ENCODE measurements around the gene SEMG2.

SEMG2 gene, protein sequence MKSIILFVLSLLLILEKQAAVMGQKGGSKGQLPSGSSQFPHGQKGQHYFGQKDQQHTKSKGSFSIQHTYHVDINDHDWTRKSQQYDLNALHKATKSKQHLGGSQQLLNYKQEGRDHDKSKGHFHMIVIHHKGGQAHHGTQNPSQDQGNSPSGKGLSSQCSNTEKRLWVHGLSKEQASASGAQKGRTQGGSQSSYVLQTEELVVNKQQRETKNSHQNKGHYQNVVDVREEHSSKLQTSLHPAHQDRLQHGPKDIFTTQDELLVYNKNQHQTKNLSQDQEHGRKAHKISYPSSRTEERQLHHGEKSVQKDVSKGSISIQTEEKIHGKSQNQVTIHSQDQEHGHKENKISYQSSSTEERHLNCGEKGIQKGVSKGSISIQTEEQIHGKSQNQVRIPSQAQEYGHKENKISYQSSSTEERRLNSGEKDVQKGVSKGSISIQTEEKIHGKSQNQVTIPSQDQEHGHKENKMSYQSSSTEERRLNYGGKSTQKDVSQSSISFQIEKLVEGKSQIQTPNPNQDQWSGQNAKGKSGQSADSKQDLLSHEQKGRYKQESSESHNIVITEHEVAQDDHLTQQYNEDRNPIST
- 0 reads per million in 9 experiments for total RNA-seq

DNA sequence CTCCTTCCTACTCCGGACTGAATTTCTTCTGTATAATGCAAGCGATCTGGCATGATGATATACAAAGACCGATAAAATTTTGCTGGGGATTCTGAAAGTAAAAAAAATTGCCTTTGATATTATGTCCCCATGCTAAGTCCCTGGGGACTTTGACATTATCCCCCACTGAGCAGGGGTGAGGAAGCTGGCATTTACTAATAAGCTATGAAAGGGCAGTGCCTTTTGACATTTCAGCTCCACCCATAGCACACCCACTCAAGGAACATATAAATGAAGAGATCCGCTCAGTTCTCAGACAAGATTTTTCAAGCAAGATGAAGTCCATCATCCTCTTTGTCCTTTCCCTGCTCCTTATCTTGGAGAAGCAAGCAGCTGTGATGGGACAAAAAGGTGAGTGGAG is at the start of gene SEMG2:
SEMG2 (plus strand) TSS at position 298 of the 400 bp plus-strand sequence; CDS start at position 315, 17 bp downstream.
- no peak within 1 kb of the TSS for H3K4me3 Mint-ChIP-seq
- no peak for DNase-seq
- H3K4me1 Mint-ChIP-seq (ENCODE audit: low read depth in 2 of 2): no peaks in the 10 kb centered on the region
- no peak for ATAC-seq (replicated peaks)
- no peak within 1 kb of the TSS for H3K27ac Mint-ChIP-seq
- H3K9me3 Mint-ChIP-seq: no peaks in the 10 kb centered on the region
- H3K36me3 Mint-ChIP-seq (ENCODE audit: insufficient read depth): no peaks in the 10 kb centered on the region
- peaks cover 65 to 66% of the 10 kb centered on the region in 2 donors for H3K27me3 Mint-ChIP-seq

DNA sequence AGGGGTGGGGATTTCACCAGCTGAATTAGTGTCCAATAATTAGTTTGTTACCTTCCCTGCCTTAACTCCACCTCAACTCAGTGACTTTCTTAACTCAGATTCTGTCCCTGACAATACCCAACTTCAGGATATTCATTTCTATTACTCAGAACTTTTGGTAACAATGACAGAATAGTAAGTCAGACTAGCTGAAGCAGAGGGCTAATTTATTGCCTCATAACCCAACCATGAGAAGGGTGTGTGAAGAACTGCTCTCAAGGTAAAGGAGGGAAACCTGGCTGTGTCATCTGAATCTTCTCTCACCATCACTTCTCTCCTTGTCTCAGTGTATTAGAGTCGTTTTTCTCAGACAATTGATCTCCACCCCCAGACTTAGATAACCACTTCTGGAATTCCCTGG is 47.7 kb upstream of the SEMG2 start:
- Mint-ChIP-seq H3K27ac (no peak overlapping the region), H3K4me3 (no peak overlapping the region), H3K36me3 (ENCODE audit: insufficient read depth) (no peaks in the 10 kb centered on the region), H3K27me3 (peaks cover 26 to 49% of the 10 kb centered on the region in 2 donors), H3K9me3 (no peaks in the 10 kb centered on the region), H3K4me1 (ENCODE audit: low read depth in 2 of 2) (no peaks in the 10 kb centered on the region)
- DNase-seq: no peak
- no peak for ATAC-seq (replicated peaks)

DNA sequence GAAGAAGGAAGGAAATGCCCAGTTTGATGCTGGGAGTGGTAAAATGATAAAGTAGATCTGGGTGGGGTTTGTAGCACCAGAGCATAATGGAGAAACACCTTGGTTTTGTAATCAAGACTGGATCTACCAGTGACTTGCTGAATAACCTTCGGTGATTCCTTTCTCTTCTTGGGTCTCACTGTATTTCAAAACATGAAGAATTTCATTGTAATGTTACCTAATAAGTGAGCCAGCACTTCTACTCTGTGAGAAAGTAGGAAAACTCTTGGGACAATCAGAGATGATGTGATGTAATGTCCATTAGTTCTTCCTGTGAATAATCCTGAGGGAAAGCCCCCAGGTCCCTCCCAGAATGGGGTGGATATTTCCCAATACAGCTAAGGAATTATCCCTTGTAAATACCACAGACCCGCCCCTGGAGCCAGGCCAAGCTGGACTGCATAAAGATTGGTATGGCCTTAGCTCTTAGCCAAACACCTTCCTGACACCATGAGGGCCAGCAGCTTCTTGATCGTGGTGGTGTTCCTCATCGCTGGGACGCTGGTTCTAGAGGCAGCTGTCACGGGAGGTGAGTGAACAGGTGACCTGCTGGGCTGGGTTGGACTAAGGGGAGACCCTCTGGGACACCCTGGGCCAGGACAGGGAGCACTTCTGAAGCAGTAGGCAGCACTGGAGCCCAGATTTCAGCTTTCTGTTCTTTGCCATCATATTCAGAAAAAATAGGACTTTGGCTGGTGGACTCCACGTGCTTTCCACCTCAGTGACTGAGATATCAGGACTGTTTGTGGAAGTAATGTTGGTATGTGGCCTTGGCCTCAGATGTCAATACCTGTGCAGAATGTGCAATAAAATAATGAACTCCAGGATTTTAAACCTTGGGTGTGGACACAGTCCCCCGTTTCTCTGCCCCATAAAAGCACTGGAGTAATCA is 46.5 kb upstream of the SEMG2 start, which contains the start of gene PI3:
PI3 (plus strand) TSS at position 469 of the 931 bp plus-strand sequence; CDS start at position 490, 21 bp downstream.
- Mint-ChIP-seq H3K4me1 (ENCODE audit: low read depth in 2 of 2) (no peaks in the 10 kb centered on the region), H3K27ac (no peak within 1 kb of the TSS), H3K27me3 (peaks cover 26 to 59% of the 10 kb centered on the region in 2 donors), H3K9me3 (no peaks in the 10 kb centered on the region), H3K36me3 (ENCODE audit: insufficient read depth) (no peaks in the 10 kb centered on the region), H3K4me3 (no peak within 1 kb of the TSS)
- DNase-seq (no peak), ATAC-seq (replicated peaks) (no peak)

DNA sequence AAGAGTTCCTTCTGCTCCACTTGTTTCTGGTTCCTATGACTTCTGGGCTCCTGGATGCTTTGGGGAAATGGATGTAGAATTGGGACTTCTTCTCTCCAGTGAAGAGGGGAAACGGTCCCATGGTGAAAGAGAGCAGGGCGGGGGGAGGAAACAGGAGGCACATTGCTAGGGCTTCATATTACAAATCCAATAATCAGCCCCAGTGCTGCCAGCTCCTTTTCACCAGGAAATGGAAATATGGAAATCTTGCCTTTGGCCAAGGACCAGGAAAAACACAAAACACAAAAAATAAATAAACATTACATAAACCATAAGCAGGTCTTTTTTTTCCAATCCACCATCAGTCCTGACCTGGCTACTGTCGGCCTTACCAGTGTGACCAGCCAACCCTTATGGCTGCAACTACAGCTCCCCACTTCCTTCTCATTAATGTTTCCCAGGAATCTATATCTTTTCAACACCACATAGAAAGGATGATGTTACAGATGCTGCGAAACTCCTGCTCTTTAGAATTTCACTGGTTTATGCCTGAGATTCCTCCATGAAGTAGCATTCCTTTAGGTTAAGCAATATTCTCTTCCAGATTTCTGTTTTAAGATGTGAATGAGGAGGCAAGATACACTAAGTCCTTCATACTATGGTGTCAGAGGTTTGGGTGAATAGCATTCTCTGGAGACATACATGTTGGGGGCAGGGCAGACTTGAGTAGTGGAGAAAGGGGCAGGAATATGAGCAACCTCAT is 44.5 kb upstream of the SEMG2 start:
- ATAC-seq (replicated peaks) (no peak), DNase-seq (no peak)
- H3K4me3 Mint-ChIP-seq: no peak overlapping the region
- peaks cover 20 to 58% of the 10 kb centered on the region in 2 donors for H3K27me3 Mint-ChIP-seq
- H3K4me1 Mint-ChIP-seq (ENCODE audit: low read depth in 2 of 2): no peaks in the 10 kb centered on the region
- H3K27ac Mint-ChIP-seq: no peak overlapping the region
- H3K9me3 Mint-ChIP-seq: no peaks in the 10 kb centered on the region
- no peaks in the 10 kb centered on the region for H3K36me3 Mint-ChIP-seq (ENCODE audit: insufficient read depth)

DNA sequence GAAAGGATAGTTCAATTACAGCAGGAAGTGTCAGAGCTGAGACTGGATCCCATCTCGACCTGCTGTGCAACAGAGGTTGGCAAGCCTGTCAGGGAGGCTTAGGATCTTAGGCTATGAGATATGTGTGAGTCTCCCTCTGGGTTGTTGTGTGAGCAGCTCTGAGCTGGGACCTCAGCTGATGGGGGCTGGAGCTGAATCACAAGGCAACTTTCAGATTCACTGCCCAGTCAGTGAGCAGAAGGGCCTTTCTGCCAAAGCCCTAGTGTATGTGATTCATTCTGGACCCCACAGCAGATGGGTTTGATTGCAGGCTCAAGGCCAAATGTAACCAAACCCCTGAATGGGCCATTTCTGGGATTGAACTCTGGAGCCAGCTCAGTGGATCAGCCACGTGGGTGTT is 42.0 kb upstream of the SEMG2 start:
- ATAC-seq (replicated peaks) (no peak), DNase-seq (no peak)
- Mint-ChIP-seq H3K36me3 (ENCODE audit: insufficient read depth) (no peaks in the 10 kb centered on the region), H3K27me3 (peaks cover 14 to 56% of the 10 kb centered on the region in 2 donors), H3K4me3 (no peak overlapping the region), H3K9me3 (no peaks in the 10 kb centered on the region), H3K4me1 (ENCODE audit: low read depth in 2 of 2) (no peaks in the 10 kb centered on the region), H3K27ac (no peak overlapping the region)

DNA sequence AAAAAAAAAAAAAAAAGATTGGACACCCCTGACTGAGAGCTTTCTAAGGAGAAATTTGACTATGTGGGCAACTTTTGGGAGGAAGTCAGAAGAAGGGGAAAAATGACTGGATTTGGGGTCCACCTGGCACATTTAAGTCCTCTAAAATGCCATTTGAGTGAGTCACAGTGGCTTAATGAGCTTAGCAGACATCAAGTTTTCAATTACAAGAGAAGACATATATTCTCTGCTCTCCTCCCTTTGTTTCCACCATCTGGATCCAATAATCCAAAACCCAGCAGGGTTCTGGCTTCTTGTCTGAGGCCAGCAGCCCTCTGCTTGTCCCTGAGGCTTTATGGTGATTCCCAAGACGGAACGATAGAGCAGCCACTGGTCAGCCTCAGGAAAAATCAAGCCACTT is 39.5 kb upstream of the SEMG2 start:
- H3K27ac Mint-ChIP-seq: no peak overlapping the region
- ATAC-seq (replicated peaks) (no peak), DNase-seq (no peak)
- H3K4me1 Mint-ChIP-seq (ENCODE audit: low read depth in 2 of 2): no peaks in the 10 kb centered on the region
- no peak overlapping the region for H3K4me3 Mint-ChIP-seq
- no peaks in the 10 kb centered on the region for H3K36me3 Mint-ChIP-seq (ENCODE audit: insufficient read depth)
- no peaks in the 10 kb centered on the region for H3K9me3 Mint-ChIP-seq
- H3K27me3 Mint-ChIP-seq: peaks cover 8 to 45% of the 10 kb centered on the region in 2 donors

DNA sequence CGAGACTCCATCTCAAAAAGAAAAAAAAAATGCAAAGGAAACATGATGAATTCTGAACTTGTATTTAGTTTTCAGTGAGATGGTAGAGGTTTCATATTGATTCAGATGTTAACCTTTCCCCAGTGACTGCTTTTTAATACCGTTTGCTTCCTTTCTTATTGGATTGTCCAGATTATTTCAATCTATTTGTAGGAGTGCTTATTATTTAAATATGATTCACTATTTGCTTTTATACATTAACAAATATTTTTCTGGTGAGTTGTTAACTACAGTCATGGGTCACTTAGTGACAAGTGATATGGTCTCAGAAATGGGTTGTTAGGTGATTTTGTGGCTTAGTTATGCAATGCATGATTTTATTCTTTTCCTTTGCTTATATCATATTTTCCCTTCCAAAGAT is 38.1 kb upstream of the SEMG2 start:
- H3K9me3 Mint-ChIP-seq: no peaks in the 10 kb centered on the region
- H3K4me1 Mint-ChIP-seq (ENCODE audit: low read depth in 2 of 2): no peaks in the 10 kb centered on the region
- no peaks in the 10 kb centered on the region for H3K36me3 Mint-ChIP-seq (ENCODE audit: insufficient read depth)
- ATAC-seq (replicated peaks) (no peak), DNase-seq (no peak)
- peaks cover 8 to 32% of the 10 kb centered on the region in 2 donors for H3K27me3 Mint-ChIP-seq
- H3K27ac Mint-ChIP-seq: no peak overlapping the region
- no peak overlapping the region for H3K4me3 Mint-ChIP-seq

DNA sequence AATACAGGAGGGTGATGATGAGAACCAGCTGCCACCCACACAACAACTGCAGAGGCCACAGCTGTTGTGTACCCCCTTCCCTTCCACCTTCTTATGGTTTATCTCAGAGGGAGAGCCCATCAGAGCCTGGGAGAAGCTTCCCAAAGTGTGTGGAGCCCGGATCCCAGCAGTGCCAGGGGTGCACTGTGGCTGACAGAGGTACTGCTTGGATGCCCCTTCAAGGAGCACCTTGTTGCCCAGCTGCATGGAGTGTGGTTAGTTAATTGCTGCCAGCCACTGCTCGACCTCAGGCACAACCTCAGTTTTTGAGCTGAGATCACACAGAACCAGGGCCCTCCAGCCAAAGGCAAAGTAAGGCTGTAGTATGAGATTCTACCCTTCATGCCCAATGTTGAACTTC is 33.5 kb upstream of the SEMG2 start:
- DNase-seq (no peak), ATAC-seq (replicated peaks) (no peak)
- no peaks in the 10 kb centered on the region for H3K9me3 Mint-ChIP-seq
- H3K27ac Mint-ChIP-seq: no peak overlapping the region
- H3K4me3 Mint-ChIP-seq: no peak overlapping the region
- H3K36me3 Mint-ChIP-seq (ENCODE audit: insufficient read depth): no peaks in the 10 kb centered on the region
- no peaks in the 10 kb centered on the region for H3K4me1 Mint-ChIP-seq (ENCODE audit: low read depth in 2 of 2)
- H3K27me3 Mint-ChIP-seq: peaks cover 17 to 28% of the 10 kb centered on the region in 2 donors

DNA sequence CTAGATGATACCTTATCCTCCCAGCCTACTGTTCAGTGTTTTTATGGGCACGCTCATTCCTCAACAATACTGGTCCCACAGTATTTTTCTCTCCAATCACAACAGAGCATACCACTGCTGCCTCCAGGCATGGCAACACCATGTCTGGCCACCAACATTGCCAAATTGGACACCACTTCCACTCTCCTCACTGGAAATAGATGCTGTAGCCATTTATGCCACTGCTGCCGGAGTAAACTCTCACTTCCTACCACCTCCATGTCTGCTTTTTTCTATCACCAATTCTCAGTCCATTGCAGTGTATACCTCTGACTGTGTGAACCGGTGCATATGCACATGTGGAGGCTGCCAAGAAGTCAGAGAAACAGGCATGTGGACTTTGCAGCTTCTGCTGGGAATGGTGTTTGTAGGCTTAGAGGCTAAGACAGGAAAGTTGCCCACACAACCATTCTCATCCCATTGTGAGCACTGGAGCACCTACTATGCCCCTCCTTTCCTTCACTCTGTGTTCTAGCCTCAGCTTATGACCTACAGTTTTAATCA is 32.0 kb upstream of the SEMG2 start:
- ATAC-seq (replicated peaks) (no peak), DNase-seq (no peak)
- Mint-ChIP-seq H3K9me3 (no peaks in the 10 kb centered on the region), H3K4me3 (no peak overlapping the region), H3K4me1 (ENCODE audit: low read depth in 2 of 2) (no peaks in the 10 kb centered on the region), H3K27me3 (peaks cover 23 to 37% of the 10 kb centered on the region in 2 donors), H3K36me3 (ENCODE audit: insufficient read depth) (no peaks in the 10 kb centered on the region), H3K27ac (no peak overlapping the region)

DNA sequence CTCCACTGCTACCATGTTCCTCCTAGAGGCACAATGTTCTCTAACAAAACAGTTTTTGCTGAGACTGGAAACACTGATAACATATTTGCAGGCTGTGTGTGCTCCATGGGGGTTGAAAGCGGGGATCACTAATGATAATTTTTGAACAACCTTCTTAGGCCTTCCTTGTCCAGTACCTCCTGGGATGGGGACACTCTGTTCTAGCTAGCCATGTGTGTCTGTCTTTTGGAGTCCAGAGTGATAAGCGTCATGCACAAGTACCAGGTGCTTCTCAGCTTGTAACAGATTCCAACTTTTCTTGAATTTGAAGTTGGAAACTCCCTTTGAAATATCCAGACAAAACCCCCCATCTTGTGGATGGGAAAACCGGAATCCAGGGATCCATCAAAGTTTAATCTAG is 31.3 kb upstream of the SEMG2 start:
- H3K27me3 Mint-ChIP-seq: peaks cover 17 to 34% of the 10 kb centered on the region in 2 donors
- H3K9me3 Mint-ChIP-seq: no peaks in the 10 kb centered on the region
- H3K36me3 Mint-ChIP-seq (ENCODE audit: insufficient read depth): no peaks in the 10 kb centered on the region
- ATAC-seq (replicated peaks): no peak
- no peak overlapping the region for H3K4me3 Mint-ChIP-seq
- no peak overlapping the region for H3K27ac Mint-ChIP-seq
- DNase-seq: no peak
- no peaks in the 10 kb centered on the region for H3K4me1 Mint-ChIP-seq (ENCODE audit: low read depth in 2 of 2)

DNA sequence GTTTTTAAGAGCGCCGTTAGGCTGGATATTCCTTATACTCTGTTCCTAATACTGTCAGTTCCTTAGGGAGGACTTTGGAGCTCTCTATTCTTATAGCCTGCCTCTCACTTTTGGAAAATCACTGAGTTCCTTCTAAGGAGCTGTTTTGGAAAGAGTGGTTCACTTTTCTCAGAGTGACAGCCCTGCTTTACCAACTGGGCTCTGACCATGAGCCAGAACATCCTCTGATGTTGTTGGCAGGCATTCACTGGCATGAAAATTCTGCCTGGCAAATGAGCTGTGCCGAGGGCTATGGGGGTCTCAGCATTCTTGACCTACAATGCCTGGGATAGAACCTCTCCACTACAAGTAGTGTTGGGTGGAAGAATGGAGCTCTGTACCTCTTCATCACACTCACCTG is 29.2 kb upstream of the SEMG2 start:
- no peak overlapping the region for H3K4me3 Mint-ChIP-seq
- ATAC-seq (replicated peaks): no peak
- no peaks in the 10 kb centered on the region for H3K9me3 Mint-ChIP-seq
- no peak for DNase-seq
- H3K27ac Mint-ChIP-seq: no peak overlapping the region
- no peaks in the 10 kb centered on the region for H3K36me3 Mint-ChIP-seq (ENCODE audit: insufficient read depth)
- no peaks in the 10 kb centered on the region for H3K4me1 Mint-ChIP-seq (ENCODE audit: low read depth in 2 of 2)
- H3K27me3 Mint-ChIP-seq: peaks cover 15 to 30% of the 10 kb centered on the region in 2 donors

DNA sequence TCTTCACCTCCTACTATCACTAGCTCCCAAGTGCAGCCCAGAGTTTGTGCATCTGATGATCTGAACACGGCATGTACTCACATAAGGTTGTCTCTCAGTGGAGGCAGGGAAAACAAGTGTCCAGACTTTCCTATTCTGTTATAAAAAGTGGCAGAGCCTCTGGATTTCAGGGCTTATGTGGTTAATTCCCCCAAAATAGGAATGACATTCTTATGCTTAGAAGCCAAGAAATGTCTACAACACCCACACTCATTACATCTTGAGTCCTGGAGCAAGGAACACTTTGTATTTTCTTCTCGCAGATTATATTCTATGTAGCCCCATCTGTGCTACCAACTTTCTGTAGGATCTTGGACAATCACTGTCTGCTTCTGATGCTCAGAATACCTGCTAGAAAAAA is 27.8 kb upstream of the SEMG2 start:
- no peaks in the 10 kb centered on the region for H3K36me3 Mint-ChIP-seq (ENCODE audit: insufficient read depth)
- peaks cover 24 to 43% of the 10 kb centered on the region in 2 donors for H3K27me3 Mint-ChIP-seq
- H3K9me3 Mint-ChIP-seq: no peaks in the 10 kb centered on the region
- H3K4me1 Mint-ChIP-seq (ENCODE audit: low read depth in 2 of 2): no peaks in the 10 kb centered on the region
- H3K27ac Mint-ChIP-seq: no peak overlapping the region
- DNase-seq (no peak), ATAC-seq (replicated peaks) (no peak)
- no peak overlapping the region for H3K4me3 Mint-ChIP-seq

DNA sequence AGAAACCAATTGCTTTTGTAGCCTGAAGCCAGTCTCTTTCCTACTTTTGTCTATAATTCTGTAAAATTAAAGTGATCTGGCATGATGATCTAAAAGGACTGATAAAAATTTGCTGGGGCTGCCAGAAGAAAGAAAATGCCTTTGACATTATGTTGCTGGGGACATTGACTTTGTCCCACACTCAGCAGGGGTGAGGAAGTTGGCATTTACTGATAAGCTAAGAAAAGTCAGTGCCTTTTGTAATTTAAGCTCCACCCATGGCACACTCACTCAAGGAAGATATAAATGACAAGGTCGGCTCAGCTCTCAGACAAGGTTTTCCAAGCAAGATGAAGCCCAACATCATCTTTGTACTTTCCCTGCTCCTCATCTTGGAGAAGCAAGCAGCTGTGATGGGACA is 14.4 kb upstream of the SEMG2 start, which contains the start of gene SEMG1:
SEMG1 (plus strand) TSS at position 309 of the 400 bp plus-strand sequence; CDS start at position 330, 21 bp downstream.
- no peak within 1 kb of the TSS for H3K4me3 Mint-ChIP-seq
- peaks cover 0 to 7% of the 10 kb centered on the region in 2 donors for H3K9me3 Mint-ChIP-seq
- H3K4me1 Mint-ChIP-seq (ENCODE audit: low read depth in 2 of 2): no peaks in the 10 kb centered on the region
- no peaks in the 10 kb centered on the region for H3K36me3 Mint-ChIP-seq (ENCODE audit: insufficient read depth)
- DNase-seq (no peak), ATAC-seq (replicated peaks) (no peak)
- H3K27me3 Mint-ChIP-seq: peaks cover 49 to 51% of the 10 kb centered on the region in 2 donors
- H3K27ac Mint-ChIP-seq: no peak within 1 kb of the TSS
